HG03108 (cell line): Measurements from ENCODE around the gene IRX4.

Experiments
- ATAC-seq: cut with Tn5 transposase; IDR thresholded peaks from one replicate; pipeline ENCODE4 v1.9.1; 2021; ENCODE audit warnings: moderate library complexity; ENCODE audit not compliant: unreplicated experiment

The IRX4 gene

GRCh38 chr5:1882337-1883119, at the start of gene IRX4:
IRX4 (minus strand) TSS chr5:1882925; CDS start chr5:1882647, 278 bp downstream.
- no peak for ATAC-seq

GRCh38 chr5:1931604-1932231, 49.0 kb upstream of the IRX4 start:
- no peak for ATAC-seq

GRCh38 chr5:1930880-1931603, 48.3 kb upstream of the IRX4 start:
- ATAC-seq: no peak

- no peak for ATAC-seq
Measured at GRCh38 chr5:1930501-1930879, 47.8 kb upstream of the IRX4 start.

- ATAC-seq: no peak
Measured at GRCh38 chr5:1929108-1929991, 46.6 kb upstream of the IRX4 start.

GRCh38 chr5:1926471-1927341, 44.0 kb upstream of the IRX4 start:
- ATAC-seq: no peak

- ATAC-seq: no peak
Measured at GRCh38 chr5:1926071-1926440, 43.3 kb upstream of the IRX4 start.

- ATAC-seq: no peak
Measured at GRCh38 chr5:1925111-1926070, 42.7 kb upstream of the IRX4 start.

- ATAC-seq: no peak
Measured at GRCh38 chr5:1923766-1924165, 41.0 kb upstream of the IRX4 start.

GRCh38 chr5:1923341-1923740, 40.6 kb upstream of the IRX4 start:
- no peak for ATAC-seq

GRCh38 chr5:1921711-1922110, 39.0 kb upstream of the IRX4 start:
- ATAC-seq: no peak

- ATAC-seq: no peak
Measured at GRCh38 chr5:1919750-1920149, 37.0 kb upstream of the IRX4 start.

GRCh38 chr5:1919209-1919566, 36.5 kb upstream of the IRX4 start:
- ATAC-seq: no peak

GRCh38 chr5:1918488-1919208, 35.9 kb upstream of the IRX4 start:
- no peak for ATAC-seq

- ATAC-seq: no peak
Measured at GRCh38 chr5:1917830-1918487, 35.2 kb upstream of the IRX4 start.

- ATAC-seq: no peak
Measured at GRCh38 chr5:1916041-1917001, 33.6 kb upstream of the IRX4 start.

GRCh38 chr5:1915316-1915715, 32.6 kb upstream of the IRX4 start:
- no peak for ATAC-seq
